B cell (primary cell): ENCODE results near the gene PSMB10.
"Not testable (repeated sequence)": the region's sequence is repeated elsewhere in the genome, so short reads cannot be mapped to it uniquely, and the experiment has no call there.

Experiments
- CTCF ChIP-seq: fragments of 200-600 bp; IDR thresholded peaks from one replicate; pipeline ENCODE4 v1.8.0; 2022; ENCODE audit warnings: antibody characterized with exemption, mild to moderate bottlenecking
- EZH2 ChIP-seq: IDR thresholded peaks from 2 replicates; pipeline ENCODE4 v1.6.1; 2012; ENCODE audit warnings: borderline replicate concordance, low read depth, mild to moderate bottlenecking, moderate library complexity, low read length; ENCODE audit not compliant: insufficient read depth, poor library complexity, severe bottlenecking

- not testable (repeated sequence) for TF ChIP-seq EZH2, CTCF
Measured at GRCh38 chr16:67937713-67938112, 1.1 kb upstream of the PSMB10 start.
